ENCODE results near the gene FXR2. TPM values are rescaled to one million over a fixed set of nuclear protein-coding genes. Genes with fewer than 3 reads are reported as not detected.
A peak's percentile ranks its signal among the peaks of the same experiment; 100 is the strongest.
"Not testable (repeated sequence)": the region's sequence is repeated elsewhere in the genome, so short reads cannot be mapped to it uniquely, and the experiment has no call there.

FXR2 gene
- total RNA-seq, 2 experiments from 2014 or later: 27.5 to 28.8 TPM

- ChIA-PET CTCF (no interaction called here), POLR2A (no interaction called here)
- no peak for DNase-seq
- H3K4me3 Mint-ChIP-seq: no peak overlapping the region
- peaks cover 12% of the 10 kb centered on the region for H3K27me3 Mint-ChIP-seq
- H3K27ac Mint-ChIP-seq: peak overlapping the region; percentile 7
- H3K36me3 Mint-ChIP-seq (ENCODE audit: low read depth): no peaks in the 10 kb centered on the region
- H3K9me3 Mint-ChIP-seq: peaks cover 2% of the 10 kb centered on the region
- H3K4me1 Mint-ChIP-seq: peaks cover 25% of the 10 kb centered on the region
Measured at GRCh38 chr17:7644775-7645174, 30.1 kb upstream of the FXR2 start.

- POLR2A ChIA-PET: interaction anchor here (0.6 to 1.2 kb wide), 4 partner anchors 16 to 64 kb away, joined by 3 to 5 read pairs (median 4); partner anchors contain the start of genes TP53 and WRAP53
- H3K27ac Mint-ChIP-seq: peak overlapping the region; percentile 62
- CTCF ChIA-PET: interaction anchor here (0.9 to 1.5 kb wide), 3 partner anchors 9 to 53 kb away, joined by 3 to 7 read pairs (median 3); no protein-coding TSS in a partner anchor
- H3K36me3 Mint-ChIP-seq (ENCODE audit: low read depth); H3K27me3 Mint-ChIP-seq; H3K9me3 Mint-ChIP-seq: not testable (repeated sequence)
- H3K4me3 Mint-ChIP-seq: peak overlapping the region; percentile 59
- H3K4me1 Mint-ChIP-seq: peaks cover 24% of the 10 kb centered on the region
- DNase-seq: peak; percentile 39
Measured at GRCh38 chr17:7641635-7642034, 26.9 kb upstream of the FXR2 start.

- H3K4me3 Mint-ChIP-seq: no peak overlapping the region
- no peak for DNase-seq
- no peaks in the 10 kb centered on the region for H3K27me3 Mint-ChIP-seq
- no peaks in the 10 kb centered on the region for H3K36me3 Mint-ChIP-seq (ENCODE audit: low read depth)
- ChIA-PET POLR2A (no interaction called here), CTCF (interaction anchor here (1.5 kb wide), 1 partner anchor 8 kb away, joined by 7 read pairs; no protein-coding TSS in a partner anchor)
- H3K4me1 Mint-ChIP-seq: peaks cover 22% of the 10 kb centered on the region
- H3K9me3 Mint-ChIP-seq: peaks cover 2% of the 10 kb centered on the region
- no peak overlapping the region for H3K27ac Mint-ChIP-seq
Measured at GRCh38 chr17:7640783-7641182, 26.1 kb upstream of the FXR2 start.

GRCh38 chr17:7636163-7636562, 21.5 kb upstream of the FXR2 start:
- H3K4me3 Mint-ChIP-seq: no peak overlapping the region
- H3K9me3 Mint-ChIP-seq: no peaks in the 10 kb centered on the region
- ChIA-PET POLR2A (no interaction called here), CTCF (interaction anchor here (0.8 kb wide), 1 partner anchor 52 kb away, joined by 4 read pairs; no protein-coding TSS in a partner anchor)
- H3K4me1 Mint-ChIP-seq: peaks cover 2% of the 10 kb centered on the region
- no peaks in the 10 kb centered on the region for H3K36me3 Mint-ChIP-seq (ENCODE audit: low read depth)
- H3K27ac Mint-ChIP-seq: no peak overlapping the region
- DNase-seq: no peak
- no peaks in the 10 kb centered on the region for H3K27me3 Mint-ChIP-seq

GRCh38 chr17:7634384-7634783, 19.7 kb upstream of the FXR2 start:
- Mint-ChIP-seq H3K27ac (no peak overlapping the region), H3K27me3 (no peaks in the 10 kb centered on the region), H3K4me1 (peaks cover 2% of the 10 kb centered on the region), H3K4me3 (no peak overlapping the region), H3K9me3 (no peaks in the 10 kb centered on the region), H3K36me3 (ENCODE audit: low read depth) (no peaks in the 10 kb centered on the region)
- POLR2A ChIA-PET: no interaction called here
- no peak for DNase-seq
- CTCF ChIA-PET: interaction anchor here (4.7 kb wide), 1 partner anchor 52 kb away, joined by 33 read pairs; the partner anchor contains the start of genes TP53 and WRAP53

- no peaks in the 10 kb centered on the region for H3K27me3 Mint-ChIP-seq
- ChIA-PET POLR2A (no interaction called here), CTCF (interaction anchor here (0.5 to 4.7 kb wide), 6 partner anchors 8 to 279 kb away, joined by 3 to 33 read pairs (median 4); partner anchors contain the start of genes TP53 and WRAP53)
- no peak overlapping the region for H3K4me3 Mint-ChIP-seq
- H3K9me3 Mint-ChIP-seq: no peaks in the 10 kb centered on the region
- no peak overlapping the region for H3K27ac Mint-ChIP-seq
- no peak for DNase-seq
- peaks cover 2% of the 10 kb centered on the region for H3K4me1 Mint-ChIP-seq
- H3K36me3 Mint-ChIP-seq (ENCODE audit: low read depth): no peaks in the 10 kb centered on the region
Measured at GRCh38 chr17:7633093-7633492, 18.4 kb upstream of the FXR2 start.

- POLR2A ChIA-PET: no interaction called here
- Mint-ChIP-seq H3K36me3 (ENCODE audit: low read depth) (no peaks in the 10 kb centered on the region), H3K4me1 (peaks cover 5% of the 10 kb centered on the region), H3K9me3 (no peaks in the 10 kb centered on the region), H3K4me3 (no peak overlapping the region), H3K27ac (no peak overlapping the region), H3K27me3 (no peaks in the 10 kb centered on the region)
- peak; percentile 50 for DNase-seq
- CTCF ChIA-PET: interaction anchor here (0.5 to 4.7 kb wide), 7 partner anchors 9 to 279 kb away, joined by 3 to 33 read pairs (median 3); partner anchors contain the start of genes SOX15, TP53 and WRAP53
Measured at GRCh38 chr17:7632492-7632894, 17.8 kb upstream of the FXR2 start.

GRCh38 chr17:7631398-7632380, 17.0 kb upstream of the FXR2 start:
- POLR2A ChIA-PET: no interaction called here
- no peak overlapping the region for H3K4me3 Mint-ChIP-seq

GRCh38 chr17:7629939-7630571, 15.4 kb upstream of the FXR2 start, which contains the start of gene SHBG:
SHBG (plus strand) TSS chr17:7630135; CDS start chr17:7630173, 38 bp downstream.
- Mint-ChIP-seq H3K27me3 (no peaks in the 10 kb centered on the region), H3K36me3 (ENCODE audit: low read depth) (peaks cover 4% of the 10 kb centered on the region), H3K4me3 (no peak within 1 kb of the TSS), H3K27ac (no peak within 1 kb of the TSS), H3K9me3 (no peaks in the 10 kb centered on the region), H3K4me1 (peaks cover 16% of the 10 kb centered on the region)
- POLR2A ChIA-PET: no interaction called here
- CTCF ChIA-PET: interaction anchor here (0.7 kb wide), 2 partner anchors 21 to 41 kb away, joined by 3 read pairs; partner anchors contain the start of gene ATP1B2
- DNase-seq: no peak

More at GRCh38 chr17:7631398-7632380, 17.0 kb upstream of the FXR2 start:
- Mint-ChIP-seq H3K27ac (no peak overlapping the region), H3K4me1 (peaks cover 10% of the 10 kb centered on the region), H3K36me3 (ENCODE audit: low read depth) (no peaks in the 10 kb centered on the region), H3K27me3 (no peaks in the 10 kb centered on the region), H3K9me3 (no peaks in the 10 kb centered on the region)
- no peak for DNase-seq
- CTCF ChIA-PET: interaction anchor here (0.6 to 4.7 kb wide), 7 partner anchors 10 to 326 kb away, joined by 3 to 33 read pairs (median 3); partner anchors contain the start of genes SOX15, TP53 and WRAP53

GRCh38 chr17:7627250-7628121, 12.8 kb upstream of the FXR2 start, which contains the start of gene SAT2:
SAT2 (minus strand) TSS chr17:7627821; CDS start chr17:7627635, 186 bp downstream.
- ChIA-PET POLR2A (interaction anchor here (0.8 to 1.2 kb wide), 3 partner anchors 59 to 288 kb away, joined by 3 to 4 read pairs (median 3); partner anchors contain the start of gene TP53), CTCF (interaction anchor here (1.3 to 2.4 kb wide), 8 partner anchors 8 to 60 kb away, joined by 3 to 18 read pairs (median 5); partner anchors contain the start of genes ATP1B2, FXR2, SOX15 and TP53)
- H3K4me3 Mint-ChIP-seq: peak within 1 kb of the TSS; percentile 91

GRCh38 chr17:7626956-7627249, 12.2 kb upstream of the FXR2 start:
- Mint-ChIP-seq H3K9me3 (no peaks in the 10 kb centered on the region), H3K4me1 (peaks cover 14% of the 10 kb centered on the region), H3K27me3 (no peaks in the 10 kb centered on the region), H3K4me3 (peak overlapping the region; percentile 91), H3K36me3 (ENCODE audit: low read depth) (peaks cover 4% of the 10 kb centered on the region), H3K27ac (peak overlapping the region; percentile 85)
- no peak for DNase-seq
- CTCF ChIA-PET: interaction anchor here (1.3 to 2.4 kb wide), 7 partner anchors 9 to 61 kb away, joined by 3 to 18 read pairs (median 5); partner anchors contain the start of genes ATP1B2, FXR2, SOX15 and TP53
- POLR2A ChIA-PET: no interaction called here

More at GRCh38 chr17:7627250-7628121, 12.8 kb upstream of the FXR2 start, which contains the start of gene SAT2:
- Mint-ChIP-seq H3K4me1 (peaks cover 16% of the 10 kb centered on the region), H3K27ac (peak within 1 kb of the TSS; percentile 85), H3K27me3 (no peaks in the 10 kb centered on the region), H3K9me3 (no peaks in the 10 kb centered on the region), H3K36me3 (ENCODE audit: low read depth) (peaks cover 4% of the 10 kb centered on the region)
- peak; percentile 87 for DNase-seq

All from activated CD4-positive, alpha-beta T cell treated with anti-CD3 and anti-CD28 coated beads, Interleukin-2, amount 10 ng/mL, durations not matched to agents 7 days and 5 days (primary cell).